HEK293 (cell line): ENCODE results near the gene TRIM9.

Source experiments
- CTCF ChIA-PET: fragments of 350-600 bp; formaldehyde crosslinking; extraction: SDS; loops from one replicate; lab custom pipeline; 2021; ENCODE audit warnings: antibody characterized with exemption; lab: Yijun Ruan, JAX
- POLR2A ChIA-PET: fragments of 300-600 bp; formaldehyde crosslinking; extraction: SDS; loops from one replicate; lab custom pipeline; 2020; ENCODE audit warnings: antibody characterized with exemption, inconsistent platforms; lab: Yijun Ruan, JAX
- H3K27ac ChIP-seq: fragments of 200-500 bp; sonication (Bioruptor generic); 2 replicates; pipeline ENCODE4 v1.5.1; 2014; ENCODE audit warnings: low read depth, low read length, control low read depth, inconsistent platforms; ENCODE audit errors: extremely low read depth
- H3K36me3 ChIP-seq, 2 experiments: fragments of 200-500 bp in 1 of 2; sonication (Bioruptor generic) in 1 of 2; 1 replicate in 1 of 2; 2 replicates in 1 of 2; pipeline ENCODE4 v1.5.1; 2014 to 2017; ENCODE audit warnings: inconsistent platforms in 2 of 2, low read length in 2 of 2; ENCODE audit not compliant: control insufficient read depth in 2 of 2, insufficient read depth in 1 of 2
- H3K4me1 ChIP-seq: fragments of 200-500 bp; sonication (Bioruptor generic); 2 replicates; pipeline ENCODE4 v1.5.1; 2014; ENCODE audit warnings: mild to moderate bottlenecking, low read length, inconsistent platforms; ENCODE audit not compliant: control insufficient read depth, insufficient read depth
- H3K4me3 ChIP-seq: 2 replicates; pipeline ENCODE4 v1.5.1; 2011; ENCODE audit warnings: low read depth, mild to moderate bottlenecking, control low read depth, low read length, moderate library complexity
- H3K9me3 ChIP-seq: fragments of 200-500 bp; sonication (Bioruptor generic); 2 replicates; pipeline ENCODE4 v1.5.1; 2014; ENCODE audit warnings: low read depth, low read length, inconsistent platforms; ENCODE audit not compliant: control insufficient read depth, insufficient read depth
- GLI2 ChIP-seq: fragments of 450-650 bp; formaldehyde crosslinking; IDR thresholded peaks from 2 replicates; pipeline ENCODE4; 2017; ENCODE audit warnings: missing biosample characterization, missing genetic modification characterization, low read depth, borderline replicate concordance
- PRDM1 ChIP-seq: fragments of 450-650 bp; formaldehyde crosslinking; IDR thresholded peaks from 2 replicates; pipeline ENCODE4; 2016; ENCODE audit warnings: missing biosample characterization, missing genetic modification characterization
- WT1 ChIP-seq: fragments of 450-650 bp; formaldehyde crosslinking; IDR thresholded peaks from 2 replicates; pipeline ENCODE4 v1.5.1; 2016; ENCODE audit warnings: missing biosample characterization, missing genetic modification characterization
- YY2 ChIP-seq: fragments of 450-650 bp; formaldehyde crosslinking; IDR thresholded peaks from 2 replicates; pipeline ENCODE4 v1.5.1; 2016; ENCODE audit warnings: missing biosample characterization, missing genetic modification characterization
- ZNF112 ChIP-seq: fragments of 450-650 bp; formaldehyde crosslinking; IDR thresholded peaks from 2 replicates; pipeline ENCODE4 v1.5.0; 2017; ENCODE audit warnings: missing biosample characterization, missing genetic modification characterization
- ZNF114 ChIP-seq: fragments of 450-650 bp; formaldehyde crosslinking; IDR thresholded peaks from 2 replicates; pipeline ENCODE4 v1.5.0; 2017; ENCODE audit warnings: missing biosample characterization, missing genetic modification characterization
- ZNF133 ChIP-seq: fragments of 450-650 bp; formaldehyde crosslinking; IDR thresholded peaks from 2 replicates; pipeline ENCODE4 v1.5.1; 2016; ENCODE audit warnings: missing biosample characterization, missing genetic modification characterization
- ZNF169 ChIP-seq: fragments of 450-650 bp; formaldehyde crosslinking; IDR thresholded peaks from 2 replicates; pipeline ENCODE4 v1.5.1; 2016; ENCODE audit warnings: missing biosample characterization, missing genetic modification characterization
- ZNF19 ChIP-seq: fragments of 450-650 bp; formaldehyde crosslinking; IDR thresholded peaks from 2 replicates; pipeline ENCODE4; 2016; ENCODE audit warnings: missing biosample characterization, missing genetic modification characterization, low read depth
- ZNF335 ChIP-seq: fragments of 450-650 bp; formaldehyde crosslinking; conservative IDR thresholded peaks from 2 replicates; pipeline ENCODE4 v1.5.1; 2016; ENCODE audit warnings: missing biosample characterization, missing genetic modification characterization
- ZNF394 ChIP-seq: fragments of 450-650 bp; formaldehyde crosslinking; IDR thresholded peaks from 2 replicates; pipeline ENCODE4 v1.5.1; 2016; ENCODE audit warnings: missing biosample characterization, missing genetic modification characterization, mild to moderate bottlenecking, moderate library complexity, borderline replicate concordance
- ZNF513 ChIP-seq: fragments of 450-650 bp; IDR thresholded peaks from 2 replicates; pipeline ENCODE4 v1.5.1; 2018; ENCODE audit warnings: missing biosample characterization, missing genetic modification characterization
- ZNF521 ChIP-seq: fragments of 450-650 bp; formaldehyde crosslinking; IDR thresholded peaks from 2 replicates; pipeline ENCODE4 v1.5.1; 2017; ENCODE audit warnings: missing biosample characterization, mild to moderate bottlenecking, missing genetic modification characterization
- ZNF621 ChIP-seq: fragments of 450-650 bp; formaldehyde crosslinking; IDR thresholded peaks from 2 replicates; pipeline ENCODE4 v1.5.1; 2017; ENCODE audit warnings: missing biosample characterization, missing genetic modification characterization
- ZNF645 ChIP-seq: fragments of 450-650 bp; formaldehyde crosslinking; IDR thresholded peaks from 2 replicates; pipeline ENCODE4; 2016; ENCODE audit warnings: missing biosample characterization, missing genetic modification characterization
- TF ChIP-seq, protein P1 (sequence below): fragments of 450-650 bp; formaldehyde crosslinking; IDR thresholded peaks from 2 replicates; pipeline ENCODE4 v1.5.1; 2016; ENCODE audit warnings: missing biosample characterization, missing genetic modification characterization

Gene TRIM9

GRCh38 chr14:50929506-50929905, 165.4 kb downstream of the TRIM9 start:
- Histone ChIP-seq H3K4me3 (no peak overlapping the region), H3K9me3 (no peaks in the 10 kb centered on the region), H3K27ac (no peak overlapping the region), H3K4me1 (no peaks in the 10 kb centered on the region), H3K36me3 (peaks cover 19 to 75% of the 10 kb centered on the region in 2 experiments)
- CTCF ChIA-PET, result no interaction called here
- POLR2A ChIA-PET, result no interaction called here
- no peak for TF ChIP-seq YY2 (tag by site-specific recombination)
- no peak for TF ChIP-seq ZNF114
- TF ChIP-seq ZNF169 (tag by site-specific recombination), result no peak

- Histone ChIP-seq H3K4me1 (no peaks in the 10 kb centered on the region), H3K9me3 (no peaks in the 10 kb centered on the region), H3K27ac (no peak overlapping the region), H3K4me3 (no peak overlapping the region), H3K36me3 (peaks cover 25 to 77% of the 10 kb centered on the region in 2 experiments)
- CTCF ChIA-PET, result no interaction called here
- TF ChIP-seq GLI2 (tag by site-specific recombination), result no peak
- no peak for TF ChIP-seq ZNF645
- TF ChIP-seq ZNF112 (tag by site-specific recombination), result no peak
- TF ChIP-seq ZNF335, result no peak
- TF ChIP-seq, protein P1, sequence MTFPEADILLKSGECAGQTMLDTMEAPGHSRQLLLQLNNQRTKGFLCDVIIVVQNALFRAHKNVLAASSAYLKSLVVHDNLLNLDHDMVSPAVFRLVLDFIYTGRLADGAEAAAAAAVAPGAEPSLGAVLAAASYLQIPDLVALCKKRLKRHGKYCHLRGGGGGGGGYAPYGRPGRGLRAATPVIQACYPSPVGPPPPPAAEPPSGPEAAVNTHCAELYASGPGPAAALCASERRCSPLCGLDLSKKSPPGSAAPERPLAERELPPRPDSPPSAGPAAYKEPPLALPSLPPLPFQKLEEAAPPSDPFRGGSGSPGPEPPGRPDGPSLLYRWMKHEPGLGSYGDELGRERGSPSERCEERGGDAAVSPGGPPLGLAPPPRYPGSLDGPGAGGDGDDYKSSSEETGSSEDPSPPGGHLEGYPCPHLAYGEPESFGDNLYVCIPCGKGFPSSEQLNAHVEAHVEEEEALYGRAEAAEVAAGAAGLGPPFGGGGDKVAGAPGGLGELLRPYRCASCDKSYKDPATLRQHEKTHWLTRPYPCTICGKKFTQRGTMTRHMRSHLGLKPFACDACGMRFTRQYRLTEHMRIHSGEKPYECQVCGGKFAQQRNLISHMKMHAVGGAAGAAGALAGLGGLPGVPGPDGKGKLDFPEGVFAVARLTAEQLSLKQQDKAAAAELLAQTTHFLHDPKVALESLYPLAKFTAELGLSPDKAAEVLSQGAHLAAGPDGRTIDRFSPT (tag by site-specific recombination), result no peak
- no peak for TF ChIP-seq ZNF394 (tag by site-specific recombination)
- no peak for TF ChIP-seq ZNF133 (tag by site-specific recombination)
- TF ChIP-seq ZNF513, result no peak
- TF ChIP-seq WT1 (tag by site-specific recombination), result no peak
- TF ChIP-seq ZNF521 (tag by site-specific recombination), result no peak
- TF ChIP-seq ZNF19 (tag by site-specific recombination), result no peak
- POLR2A ChIA-PET, result no interaction called here
These were observed 166.8 kb downstream of the TRIM9 start for GRCh38 chr14:50928002-50928635.

GRCh38 chr14:50926851-50927386, 168.0 kb downstream of the TRIM9 start:
- no peak overlapping the region for H3K27ac ChIP-seq
- H3K9me3 ChIP-seq, result no peaks in the 10 kb centered on the region
- TF ChIP-seq PRDM1 (tag by site-specific recombination) (no peak), ZNF621 (tag by site-specific recombination) (no peak)
- H3K4me3 ChIP-seq, result no peak overlapping the region
- CTCF ChIA-PET, result no interaction called here
- POLR2A ChIA-PET, result no interaction called here
- no peaks in the 10 kb centered on the region for H3K4me1 ChIP-seq
- peaks cover 25 to 76% of the 10 kb centered on the region in 2 experiments for H3K36me3 ChIP-seq
